AG04450 (cell line): ENCODE results near the gene SLC12A7. TPM values are rescaled to one million over a fixed set of nuclear protein-coding genes. Genes with fewer than 3 reads are reported as not detected.

Experiments used
- CTCF ChIA-PET: fragments of 300-600, 350-600 bp; formaldehyde crosslinking; extraction: SDS; loops from one replicate; lab custom pipeline; 2022; ENCODE audit warnings: antibody characterized with exemption, inconsistent platforms; lab: Charles Lee
- POLR2A ChIA-PET: fragments of 350-600 bp; formaldehyde crosslinking; extraction: SDS; loops from one replicate; lab custom pipeline; 2021; ENCODE audit warnings: antibody characterized with exemption, inconsistent platforms; lab: Yijun Ruan, JAX
- DNase-seq: peaks from one replicate; pipeline ENCODE4 v3.0.0-alpha.2; 2011; ENCODE audit warnings: low read depth, low spot score
- H3K27ac ChIP-seq: one replicate; pipeline ENCODE4 v1.5.1; 2012; ENCODE audit warnings: low read depth, low read length, control low read depth
- H3K27me3 ChIP-seq: one replicate; pipeline ENCODE4 v1.6.0; 2012; ENCODE audit warnings: low read length; ENCODE audit not compliant: control insufficient read depth, insufficient read depth
- H3K4me3 ChIP-seq: 2 replicates; pipeline ENCODE4 v1.5.1; 2011; ENCODE audit warnings: mild to moderate bottlenecking, low read depth, low read length, control low read depth
- H3K9me3 ChIP-seq: 2 replicates; pipeline ENCODE4 v1.5.1; 2012; ENCODE audit warnings: low read length; ENCODE audit not compliant: control insufficient read depth, insufficient read depth
- CTCF ChIP-seq: IDR thresholded peaks from 2 replicates; pipeline ENCODE4 v1.5.1; 2011; ENCODE audit warnings: low read depth, low read length, control low read depth, inconsistent platforms
- polyA plus RNA-seq: library from polyadenylated mRNA; depleted of rRNA; stranded (reverse); fragments of >200 nt; gene quantifications from 2 replicates; pipeline ENCODE4 v1.2.3, GENCODE V29; 2011

Gene SLC12A7
- polyA plus RNA-seq, 1 experiment = 0.56 TPM

DNA sequence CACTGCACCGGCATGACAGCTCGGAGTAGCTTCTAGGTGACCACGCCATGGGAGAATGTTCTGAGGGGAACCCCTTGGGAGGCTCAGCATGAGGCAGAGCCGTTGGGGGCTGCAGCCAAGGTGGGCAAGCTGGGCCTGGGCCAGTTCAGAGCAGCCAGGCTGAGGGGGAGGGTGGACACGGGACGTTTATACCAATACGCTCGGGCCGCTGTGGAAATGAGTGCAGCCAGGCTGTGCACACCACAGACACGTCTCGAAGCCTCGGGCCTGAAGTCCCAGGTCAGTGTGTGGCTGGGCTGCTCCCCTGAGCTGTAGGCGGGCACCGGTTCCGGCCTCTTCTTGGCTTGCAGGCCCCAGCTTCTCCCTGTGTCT is 28.9 kb upstream of the SLC12A7 start:
- H3K27me3 ChIP-seq = peaks cover 3% of the 10 kb centered on the region
- POLR2A ChIA-PET = no interaction called here
- no peak for TF ChIP-seq CTCF

GRCh38 chr5:1140171-1140817 is 28.4 kb upstream of the SLC12A7 start:
- TF ChIP-seq CTCF = peak; percentile 54
- H3K27me3 ChIP-seq = peaks cover 3% of the 10 kb centered on the region

More for the DNA sequence above, 28.9 kb upstream of the SLC12A7 start:
- DNase-seq = no peak
- Histone ChIP-seq H3K4me3 (no peak overlapping the region), H3K9me3 (peaks cover 20% of the 10 kb centered on the region; the same call in 1 of the 2 replicates), H3K27ac (no peak overlapping the region)
- CTCF ChIA-PET = interaction anchor here (0.7 to 3.0 kb wide), 5 partner anchors 10 to 219 kb away, joined by 3 to 20 read pairs (median 3); no protein-coding TSS in a partner anchor

GRCh38 chr5:1139331-1140170 is 27.7 kb upstream of the SLC12A7 start:
- H3K27me3 ChIP-seq = peaks cover 1% of the 10 kb centered on the region
- CTCF ChIA-PET = interaction anchor here (1.0 to 3.0 kb wide), 2 partner anchors 205 to 216 kb away, joined by 3 to 11 read pairs; no protein-coding TSS in a partner anchor
- DNase-seq = no peak
- POLR2A ChIA-PET = no interaction called here
- H3K9me3 ChIP-seq = peaks cover 20% of the 10 kb centered on the region; the same call in 1 of the 2 replicates
- no peak overlapping the region for H3K27ac ChIP-seq
- no peak overlapping the region for H3K4me3 ChIP-seq
- no peak for TF ChIP-seq CTCF

More at GRCh38 chr5:1140171-1140817, 28.4 kb upstream of the SLC12A7 start:
- Histone ChIP-seq H3K4me3 (no peak overlapping the region), H3K27ac (no peak overlapping the region), H3K9me3 (peaks cover 20% of the 10 kb centered on the region; the same call in 1 of the 2 replicates)
- POLR2A ChIA-PET = no interaction called here
- DNase-seq = no peak
- CTCF ChIA-PET = interaction anchor here (0.7 to 3.0 kb wide), 4 partner anchors 21 to 219 kb away, joined by 3 to 20 read pairs (median 7); no protein-coding TSS in a partner anchor

DNA sequence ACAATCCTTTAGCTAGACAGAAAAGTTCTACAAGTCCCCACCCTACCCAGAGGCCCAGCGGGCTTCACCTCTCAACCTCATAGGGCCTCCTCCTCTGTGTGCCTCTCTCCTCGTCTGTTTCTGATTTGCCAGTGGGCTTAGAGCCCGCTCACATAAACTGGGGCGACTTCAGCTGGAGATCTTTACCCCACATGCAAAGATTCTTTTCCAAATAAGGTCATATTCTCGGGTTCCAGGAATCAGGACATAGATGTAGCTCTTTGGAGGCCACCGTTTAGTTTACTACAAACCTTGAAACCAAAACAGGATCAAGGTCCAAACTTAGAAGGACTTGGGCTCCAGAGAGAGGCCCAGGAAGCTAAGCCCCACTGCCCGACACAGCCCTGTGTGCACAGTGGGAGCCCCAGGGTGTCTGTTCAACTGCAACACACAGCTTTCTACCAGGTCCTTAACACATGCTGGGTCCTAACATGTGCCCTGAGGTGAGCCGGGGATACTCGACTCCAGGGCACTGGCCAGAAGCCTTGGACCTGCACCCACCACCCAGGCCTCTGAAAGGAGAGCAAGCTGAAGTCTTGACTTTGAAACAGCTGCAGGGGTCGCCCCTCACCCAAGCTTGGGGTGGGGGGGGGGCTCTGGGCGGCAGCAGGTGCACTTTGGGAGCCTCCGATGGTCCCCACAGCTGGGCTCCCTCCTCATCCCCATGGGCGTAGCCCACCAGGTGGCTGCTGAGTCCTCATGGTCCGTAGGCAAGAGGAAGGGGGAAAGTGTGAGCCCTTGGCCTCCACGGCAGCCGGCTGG is 26.8 kb upstream of the SLC12A7 start:
- POLR2A ChIA-PET = no interaction called here
- CTCF ChIA-PET = interaction anchor here (1.0 to 3.0 kb wide), 2 partner anchors 204 to 215 kb away, joined by 3 to 11 read pairs; no protein-coding TSS in a partner anchor
- H3K9me3 ChIP-seq = peaks cover 20% of the 10 kb centered on the region; the same call in 1 of the 2 replicates
- TF ChIP-seq CTCF = no peak
- no peak overlapping the region for H3K27ac ChIP-seq
- DNase-seq = no peak
- H3K4me3 ChIP-seq = no peak overlapping the region
- peaks cover 4% of the 10 kb centered on the region for H3K27me3 ChIP-seq
